Measurements from ENCODE around the gene PCED1A.

DNA sequence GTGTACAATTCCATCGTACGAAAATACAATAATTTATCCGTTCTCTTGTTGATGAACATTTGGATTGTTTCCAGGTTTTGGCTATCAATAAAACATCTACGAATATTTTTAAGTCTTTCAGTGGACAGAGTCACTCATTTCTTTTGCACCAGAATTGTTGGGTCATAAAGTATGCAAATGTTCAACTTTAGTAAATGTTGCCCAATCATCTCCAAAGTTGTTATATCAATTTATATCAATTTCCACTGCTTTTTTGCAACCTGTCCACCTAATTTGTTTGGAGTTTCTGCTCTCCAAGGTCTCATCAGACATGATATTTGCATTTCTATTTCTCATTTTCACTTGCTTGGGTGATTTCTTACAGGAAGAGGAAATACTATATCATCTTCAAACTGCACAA, 13.8 kb downstream of the PCED1A start:
- no peak for TF ChIP-seq EP300 (IDR thresholded peaks at IDR 0.05)
- TF ChIP-seq, protein P1, sequence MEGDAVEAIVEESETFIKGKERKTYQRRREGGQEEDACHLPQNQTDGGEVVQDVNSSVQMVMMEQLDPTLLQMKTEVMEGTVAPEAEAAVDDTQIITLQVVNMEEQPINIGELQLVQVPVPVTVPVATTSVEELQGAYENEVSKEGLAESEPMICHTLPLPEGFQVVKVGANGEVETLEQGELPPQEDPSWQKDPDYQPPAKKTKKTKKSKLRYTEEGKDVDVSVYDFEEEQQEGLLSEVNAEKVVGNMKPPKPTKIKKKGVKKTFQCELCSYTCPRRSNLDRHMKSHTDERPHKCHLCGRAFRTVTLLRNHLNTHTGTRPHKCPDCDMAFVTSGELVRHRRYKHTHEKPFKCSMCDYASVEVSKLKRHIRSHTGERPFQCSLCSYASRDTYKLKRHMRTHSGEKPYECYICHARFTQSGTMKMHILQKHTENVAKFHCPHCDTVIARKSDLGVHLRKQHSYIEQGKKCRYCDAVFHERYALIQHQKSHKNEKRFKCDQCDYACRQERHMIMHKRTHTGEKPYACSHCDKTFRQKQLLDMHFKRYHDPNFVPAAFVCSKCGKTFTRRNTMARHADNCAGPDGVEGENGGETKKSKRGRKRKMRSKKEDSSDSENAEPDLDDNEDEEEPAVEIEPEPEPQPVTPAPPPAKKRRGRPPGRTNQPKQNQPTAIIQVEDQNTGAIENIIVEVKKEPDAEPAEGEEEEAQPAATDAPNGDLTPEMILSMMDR (IDR thresholded peaks at IDR 0.05): no peak
- no peak for TF ChIP-seq POLR2AphosphoS5 (IDR thresholded peaks at IDR 0.05)
- TF ChIP-seq POLR2A (IDR thresholded peaks at IDR 0.05): no peak

Measured in gastroesophageal sphincter (tissue), 3 donors.